22Rv1 (cell line): ENCODE data around the gene OR52D1.

Experiments
- H3K27ac ChIP-seq: fragments of 450-650 bp; 2 replicates; pipeline ENCODE4 v1.5.1; 2017
- CTCF ChIP-seq: fragments of 450-650 bp; IDR thresholded peaks from 2 replicates; pipeline ENCODE4 v1.5.1; 2017; ENCODE audit warnings: mild to moderate bottlenecking
- ZFX ChIP-seq: fragments of 450-650 bp; IDR thresholded peaks from 2 replicates; pipeline ENCODE4 v1.6.1; 2017; ENCODE audit warnings: antibody characterized with exemption, borderline replicate concordance

Gene OR52D1

GRCh38 chr11:5514841-5515240, 26.4 kb downstream of the OR52D1 start:
- H3K27ac ChIP-seq = no peak overlapping the region
- TF ChIP-seq ZFX = no peak
- no peak for TF ChIP-seq CTCF

GRCh38 chr11:5516599-5516998, 28.1 kb downstream of the OR52D1 start, which contains the start of gene UBQLNL:
TSS of gene UBQLNL (minus strand) at chr11:5516699. CDS start at chr11:5516441, 258 bp downstream.
- no peak within 1 kb of the TSS for H3K27ac ChIP-seq
- TF ChIP-seq ZFX (no peak), CTCF (no peak)

GRCh38 chr11:5521540-5521939, 33.1 kb downstream of the OR52D1 start:
- TF ChIP-seq CTCF (no peak), ZFX (no peak)
- no peak overlapping the region for H3K27ac ChIP-seq

GRCh38 chr11:5522308-5522707, 33.8 kb downstream of the OR52D1 start:
- no peak for TF ChIP-seq ZFX
- no peak for TF ChIP-seq CTCF
- no peak overlapping the region for H3K27ac ChIP-seq

- TF ChIP-seq CTCF = no peak
- H3K27ac ChIP-seq = no peak overlapping the region
Measured at GRCh38 chr11:5524756-5525155, 36.3 kb downstream of the OR52D1 start.

DNA sequence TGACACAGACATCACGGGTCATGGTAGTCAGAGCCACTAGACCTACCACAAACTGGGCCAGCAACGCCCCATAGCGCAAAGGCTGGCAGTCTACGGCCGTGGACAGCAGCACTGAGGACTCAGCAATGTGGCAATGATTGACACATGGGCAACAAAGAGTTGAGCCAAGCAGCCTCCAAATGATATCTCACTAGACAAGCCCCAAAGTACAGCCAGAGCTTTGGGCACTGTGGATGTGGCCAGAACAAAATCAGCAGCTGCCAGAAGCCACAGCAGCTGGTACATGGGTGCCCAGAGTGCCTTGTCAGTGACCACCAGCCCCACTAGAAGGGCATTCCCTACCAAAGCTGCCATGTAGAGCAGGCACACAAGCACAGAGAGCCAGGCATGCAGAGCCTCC, 39.2 kb downstream of the OR52D1 start:
- no peak overlapping the region for H3K27ac ChIP-seq
- TF ChIP-seq CTCF (no peak), ZFX (no peak)

DNA sequence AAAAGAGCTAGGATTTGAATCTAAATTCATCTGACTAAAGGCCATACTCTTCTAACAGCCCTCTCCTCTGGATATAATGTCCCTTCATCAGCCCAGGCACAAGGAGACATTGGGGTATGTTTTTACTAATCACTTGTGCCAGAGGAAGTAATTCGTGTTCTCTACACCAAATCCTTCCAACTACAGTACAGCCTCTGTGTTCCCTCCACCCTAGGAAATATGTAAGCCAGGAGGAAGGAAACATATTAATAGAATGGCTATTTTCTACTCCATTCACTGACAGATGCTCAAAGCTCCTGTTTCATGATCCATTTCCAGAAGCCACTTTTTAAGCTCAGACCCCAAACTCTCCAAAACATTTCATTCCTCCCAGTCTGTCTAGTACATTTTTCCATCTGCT, 40.0 kb downstream of the OR52D1 start:
- H3K27ac ChIP-seq = no peak overlapping the region
- TF ChIP-seq ZFX (no peak), CTCF (no peak)
